DOHH2 (cell line): ENCODE data around the gene LDLR.

ENCODE experiments used
- CTCF ChIP-seq: fragments of 200-600 bp; sonication (generic); IDR thresholded peaks from one replicate; pipeline ENCODE4 v1.5.1; 2014; ENCODE audit warnings: antibody characterized with exemption, mild to moderate bottlenecking, low read depth, low read length; ENCODE audit not compliant: poor library complexity, severe bottlenecking
- EZH2phosphoT487 ChIP-seq: fragments of 200-600 bp; sonication (generic); IDR thresholded peaks from 2 replicates; pipeline ENCODE4 v1.6.1; 2017; ENCODE audit warnings: borderline replicate concordance, mild to moderate bottlenecking, antibody characterized with exemption, low read length, moderate library complexity, mixed read lengths

GRCh38 chr19:11061952-11062351, 27.3 kb upstream of the LDLR start:
- TF ChIP-seq CTCF (no peak), EZH2phosphoT487 (no peak)
